HEK293T (cell line): ENCODE measurements around the gene TMEM47.

ENCODE experiments used
- CTCF ChIA-PET: fragments of 350-600 bp; formaldehyde crosslinking; extraction: SDS; loops from one replicate; lab custom pipeline; 2021; ENCODE audit warnings: antibody characterized with exemption, inconsistent platforms; lab: Yijun Ruan, JAX
- POLR2A ChIA-PET: fragments of 350-600 bp; formaldehyde crosslinking; extraction: SDS; loops from one replicate; lab custom pipeline; 2020; ENCODE audit warnings: antibody characterized with exemption, inconsistent platforms; lab: Yijun Ruan, JAX
- DNase-seq: peaks from one replicate; pipeline ENCODE4 v3.0.0; 2012; ENCODE audit warnings: mixed read lengths; ENCODE audit errors: extremely low spot score
- ARNT ChIP-seq: fragments of 450-650 bp; IDR thresholded peaks from 2 replicates; pipeline ENCODE4 v1.6.1; 2017; ENCODE audit warnings: mild to moderate bottlenecking
- BHLHE40 ChIP-seq: fragments of 450-650 bp; IDR thresholded peaks from 2 replicates; pipeline ENCODE4 v1.6.1; 2016; ENCODE audit warnings: mild to moderate bottlenecking, moderate library complexity, borderline replicate concordance
- CTBP1 ChIP-seq: fragments of 450-650 bp; IDR thresholded peaks from 2 replicates; pipeline ENCODE4 v1.6.1; 2016; ENCODE audit warnings: borderline replicate concordance
- ELF4 ChIP-seq: fragments of 450-650 bp; IDR thresholded peaks from 2 replicates; pipeline ENCODE4 v1.6.1; 2017; ENCODE audit warnings: antibody characterized with exemption
- FOXA1 ChIP-seq: fragments of 450-650 bp; IDR thresholded peaks from 2 replicates; pipeline ENCODE4 v1.6.1; 2016; ENCODE audit warnings: mild to moderate bottlenecking
- FOXK2 ChIP-seq: fragments of 450-650 bp; IDR thresholded peaks from 2 replicates; pipeline ENCODE4 v1.6.1; 2016; ENCODE audit warnings: mild to moderate bottlenecking
- FOXM1 ChIP-seq: fragments of 450-650 bp; IDR thresholded peaks from 2 replicates; pipeline ENCODE4 v1.6.1; 2017; ENCODE audit warnings: mild to moderate bottlenecking, borderline replicate concordance
- HDGF ChIP-seq: fragments of 450-650 bp; IDR thresholded peaks from 2 replicates; pipeline ENCODE4 v1.6.1; 2017; ENCODE audit warnings: antibody characterized with exemption, borderline replicate concordance
- L3MBTL2 ChIP-seq: fragments of 450-650 bp; conservative IDR thresholded peaks from 2 replicates; pipeline ENCODE4 v1.6.1; 2016; ENCODE audit warnings: mild to moderate bottlenecking
- LEF1 ChIP-seq: fragments of 450-650 bp; IDR thresholded peaks from 2 replicates; pipeline ENCODE4 v1.6.1; 2017; ENCODE audit warnings: mild to moderate bottlenecking, borderline replicate concordance
- NFRKB ChIP-seq: fragments of 450-650 bp; IDR thresholded peaks from 2 replicates; pipeline ENCODE4 v1.6.1; 2016; ENCODE audit warnings: mild to moderate bottlenecking, moderate library complexity
- PKNOX1 ChIP-seq: fragments of 450-650 bp; IDR thresholded peaks from 2 replicates; pipeline ENCODE4 v1.6.1; 2016
- SP1 ChIP-seq: fragments of 450-650 bp; IDR thresholded peaks from 2 replicates; pipeline ENCODE4 v1.6.1; 2017
- SUZ12 ChIP-seq: fragments of 450-650 bp; IDR thresholded peaks from 2 replicates; pipeline ENCODE4 v1.6.1; 2016; ENCODE audit warnings: mild to moderate bottlenecking
- TARDBP ChIP-seq: fragments of 450-650 bp; IDR thresholded peaks from 2 replicates; pipeline ENCODE4 v1.6.1; 2016
- ZNF384 ChIP-seq: fragments of 450-650 bp; IDR thresholded peaks from 2 replicates; pipeline ENCODE4 v1.6.1; 2016

The TMEM47 gene

GRCh38 chrX:34629572-34629971, 27.5 kb downstream of the TMEM47 start:
- POLR2A ChIA-PET = no interaction called here
- no peak for DNase-seq
- CTCF ChIA-PET = interaction anchor here (0.5 kb wide), 1 partner anchor 9 kb away, joined by 3 read pairs; no protein-coding TSS in a partner anchor

GRCh38 chrX:34624416-34624815, 32.7 kb downstream of the TMEM47 start:
- ChIA-PET CTCF (no interaction called here), POLR2A (no interaction called here)
- TF ChIP-seq L3MBTL2 (no peak), ARNT (no peak), SUZ12 (no peak), ELF4 (no peak), NFRKB (no peak), CTBP1 (no peak), PKNOX1 (no peak)

More at GRCh38 chrX:34629572-34629971, 27.5 kb downstream of the TMEM47 start:
- no peak for TF ChIP-seq LEF1
- TF ChIP-seq CTBP1 = no peak
- no peak for TF ChIP-seq FOXM1
- TF ChIP-seq FOXK2 = no peak
- no peak for TF ChIP-seq NFRKB
- no peak for TF ChIP-seq HDGF
- TF ChIP-seq PKNOX1 = no peak
- TF ChIP-seq SP1 = no peak
- TF ChIP-seq TARDBP = no peak
- TF ChIP-seq BHLHE40 = no peak
- no peak for TF ChIP-seq ARNT

GRCh38 chrX:34619920-34620319, 37.2 kb downstream of the TMEM47 start:
- POLR2A ChIA-PET = no interaction called here
- no peak for DNase-seq
- CTCF ChIA-PET = no interaction called here
- no peak for TF ChIP-seq L3MBTL2
- TF ChIP-seq NFRKB = no peak
- TF ChIP-seq SP1 = no peak
- no peak for TF ChIP-seq ZNF384
- TF ChIP-seq HDGF = no peak
- TF ChIP-seq LEF1 = no peak
- TF ChIP-seq CTBP1 = no peak
- no peak for TF ChIP-seq FOXK2
- TF ChIP-seq BHLHE40 = no peak
- no peak for TF ChIP-seq SUZ12
- no peak for TF ChIP-seq ARNT

More at GRCh38 chrX:34624416-34624815, 32.7 kb downstream of the TMEM47 start:
- no peak for DNase-seq

GRCh38 chrX:34612036-34612435, 45.0 kb downstream of the TMEM47 start:
- TF ChIP-seq ARNT (no peak), TARDBP (no peak), CTBP1 (no peak), FOXK2 (no peak), HDGF (no peak), BHLHE40 (no peak), ELF4 (no peak), LEF1 (no peak), ZNF384 (no peak), FOXM1 (no peak), SUZ12 (no peak), SP1 (no peak), NFRKB (no peak), FOXA1 (no peak)
- POLR2A ChIA-PET = no interaction called here
- CTCF ChIA-PET = no interaction called here
- no peak for DNase-seq

GRCh38 chrX:34598362-34598761, 58.7 kb downstream of the TMEM47 start:
- TF ChIP-seq FOXK2 (no peak), SP1 (no peak), CTBP1 (no peak), PKNOX1 (no peak), HDGF (no peak), L3MBTL2 (no peak), FOXM1 (no peak), ZNF384 (no peak), BHLHE40 (no peak), ARNT (no peak), ELF4 (no peak), LEF1 (no peak), SUZ12 (no peak)
- ChIA-PET CTCF (no interaction called here), POLR2A (no interaction called here)
- no peak for DNase-seq

- ChIA-PET CTCF (no interaction called here), POLR2A (no interaction called here)
- DNase-seq = no peak
- TF ChIP-seq LEF1 (no peak), NFRKB (no peak), FOXA1 (no peak), ELF4 (no peak), BHLHE40 (no peak), SUZ12 (no peak), ZNF384 (no peak), L3MBTL2 (no peak), FOXK2 (no peak), TARDBP (no peak), CTBP1 (no peak)
Measured at GRCh38 chrX:34586936-34587335, 70.1 kb downstream of the TMEM47 start.
